ENCODE results near the gene AMOTL1. TPM values are rescaled to one million over a fixed set of nuclear protein-coding genes. Genes with fewer than 3 reads are reported as not detected.

AMOTL1 gene
- total RNA-seq, 2 donors from 2014 or later: 0.25 to 2.0 TPM

DNA sequence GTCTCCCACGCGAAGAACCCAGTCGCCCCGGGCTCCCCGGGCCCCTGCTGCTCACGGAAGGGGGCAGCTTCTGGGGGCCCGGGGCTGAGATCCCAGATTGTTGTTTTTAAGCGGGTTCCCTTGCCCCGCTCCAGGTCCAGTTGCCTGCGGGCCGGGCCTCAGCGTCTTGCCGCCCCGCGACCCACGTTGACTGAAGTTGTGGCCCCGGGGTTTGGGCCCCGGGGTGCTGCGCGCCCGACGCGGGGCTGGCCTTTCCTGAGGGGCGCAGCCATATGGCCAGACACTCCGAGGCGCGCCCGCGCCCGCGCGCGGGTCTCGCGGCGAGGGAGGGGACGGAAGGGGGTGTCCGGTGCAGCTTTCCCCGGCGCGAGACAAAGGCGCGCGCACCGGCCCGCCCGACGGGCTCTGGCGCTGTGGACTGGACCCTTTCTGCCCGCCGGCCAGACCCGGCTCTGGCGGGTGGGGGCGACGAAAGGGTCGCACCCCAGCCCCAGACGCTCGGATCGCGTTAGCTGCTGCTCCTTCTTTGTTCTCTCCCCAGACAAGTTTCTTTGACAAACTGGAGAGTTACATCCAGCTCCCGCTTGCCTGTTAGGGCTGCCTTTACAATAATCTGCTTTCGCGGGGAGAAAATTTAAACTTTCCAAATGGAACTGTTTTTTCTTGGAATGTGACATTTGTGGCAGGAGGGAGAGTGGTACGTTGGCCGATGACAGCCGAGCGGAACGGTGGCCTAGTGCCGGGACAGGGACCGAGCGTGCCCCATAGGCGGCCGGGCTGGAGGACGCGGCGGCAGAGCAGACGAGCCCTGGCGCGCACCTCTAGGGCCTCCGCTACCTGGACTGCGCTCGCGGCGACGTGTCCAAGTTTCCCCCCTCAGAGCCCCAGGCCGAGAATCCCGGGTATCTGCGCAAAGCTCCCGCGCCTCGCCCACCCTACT lies 716 bp downstream of the AMOTL1 start:
- no peak overlapping the region for H3K27ac Mint-ChIP-seq
- no peaks in the 10 kb centered on the region for H3K36me3 Mint-ChIP-seq (ENCODE audit: low read depth)
- no peaks in the 10 kb centered on the region for H3K9me3 ChIP-seq (ENCODE audit: control insufficient read depth, low read length, poor library complexity, severe bottlenecking)
- DNase-seq: no peak
- H3K4me3 Mint-ChIP-seq: peak overlapping the region; percentile 69
- ATAC-seq: no peak
- H3K27me3 Mint-ChIP-seq: peaks cover 53% of the 10 kb centered on the region
- peaks cover 2% of the 10 kb centered on the region for H3K4me1 Mint-ChIP-seq

DNA sequence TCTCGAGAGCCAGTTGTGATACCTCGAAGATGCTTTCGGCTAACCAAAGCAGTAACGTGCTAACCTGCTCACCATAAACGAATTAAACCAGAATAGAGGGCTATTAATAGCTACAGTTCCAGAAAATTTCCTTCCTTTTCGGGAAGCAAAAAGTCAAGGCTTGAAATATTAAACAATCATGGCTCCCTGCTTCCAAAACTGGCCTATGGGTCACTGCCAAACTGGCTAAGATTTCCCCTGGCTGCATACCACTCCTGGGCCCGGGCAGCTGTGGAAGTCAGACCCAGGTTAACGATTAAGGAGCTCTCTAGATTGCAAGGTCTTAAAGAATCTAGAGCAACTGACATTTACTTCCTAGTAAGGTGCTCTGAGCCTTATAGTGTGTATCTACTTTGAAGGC lies 1.7 kb downstream of the AMOTL1 start:
- no peak for ATAC-seq
- H3K4me3 Mint-ChIP-seq: no peak overlapping the region
- no peaks in the 10 kb centered on the region for H3K9me3 ChIP-seq (ENCODE audit: control insufficient read depth, low read length, poor library complexity, severe bottlenecking)
- H3K27me3 Mint-ChIP-seq: peaks cover 52% of the 10 kb centered on the region
- no peaks in the 10 kb centered on the region for H3K36me3 Mint-ChIP-seq (ENCODE audit: low read depth)
- DNase-seq: no peak
- H3K27ac Mint-ChIP-seq: no peak overlapping the region
- H3K4me1 Mint-ChIP-seq: peaks cover 2% of the 10 kb centered on the region

DNA sequence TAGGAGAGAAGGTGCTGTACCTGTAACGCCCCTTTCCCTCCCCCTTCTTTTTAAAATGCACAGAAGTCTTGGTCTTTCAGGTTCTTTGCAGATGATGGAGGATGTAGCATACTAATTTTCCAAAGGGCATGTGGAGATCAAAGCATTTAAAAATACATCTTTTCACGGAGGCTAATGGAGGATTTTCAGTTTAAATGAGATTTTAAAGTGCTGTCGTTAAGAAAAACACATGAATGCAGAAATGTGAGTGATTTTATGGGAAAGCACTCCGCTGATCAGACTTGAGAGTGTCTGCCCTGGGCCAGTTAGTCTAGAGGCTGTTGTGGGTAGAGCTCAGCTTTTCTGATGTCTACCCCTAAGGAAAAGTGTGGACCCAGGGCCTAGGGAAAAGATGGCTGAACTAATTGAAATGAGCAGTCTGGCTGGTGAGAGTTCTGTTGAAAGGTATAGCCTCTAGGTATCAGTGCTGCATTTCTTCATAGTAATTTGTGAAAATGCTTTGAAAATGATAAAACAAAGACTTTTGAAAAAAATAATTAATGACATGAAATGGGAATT lies 2.5 kb downstream of the AMOTL1 start:
- H3K27me3 Mint-ChIP-seq: peaks cover 54% of the 10 kb centered on the region
- H3K4me1 Mint-ChIP-seq: peaks cover 2% of the 10 kb centered on the region
- ATAC-seq: no peak
- no peak for DNase-seq
- H3K9me3 ChIP-seq (ENCODE audit: control insufficient read depth, low read length, poor library complexity, severe bottlenecking): no peaks in the 10 kb centered on the region
- no peaks in the 10 kb centered on the region for H3K36me3 Mint-ChIP-seq (ENCODE audit: low read depth)
- no peak overlapping the region for H3K27ac Mint-ChIP-seq
- H3K4me3 Mint-ChIP-seq: no peak overlapping the region

DNA sequence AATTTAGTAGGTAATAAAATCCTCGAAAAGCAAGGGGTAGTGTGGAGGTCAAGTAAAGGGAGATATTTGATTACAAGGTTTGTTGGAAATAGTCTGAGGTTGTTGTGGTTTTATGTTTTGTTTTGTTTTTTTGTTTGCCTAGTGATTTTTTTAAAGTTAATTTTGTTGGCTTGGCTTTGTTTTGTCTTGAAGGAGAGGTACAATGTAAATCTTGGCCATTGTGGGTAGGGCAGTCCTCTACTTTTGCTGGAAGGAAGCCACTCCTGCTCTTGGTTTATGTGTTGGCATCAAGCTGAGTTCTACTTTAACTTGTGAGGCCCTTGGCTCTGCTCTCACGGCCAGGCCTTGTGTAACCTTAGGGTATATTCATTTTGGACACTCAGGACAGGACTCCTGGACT lies 3.2 kb downstream of the AMOTL1 start:
- no peak overlapping the region for H3K27ac Mint-ChIP-seq
- no peak overlapping the region for H3K4me3 Mint-ChIP-seq
- H3K27me3 Mint-ChIP-seq: peaks cover 61% of the 10 kb centered on the region
- no peaks in the 10 kb centered on the region for H3K36me3 Mint-ChIP-seq (ENCODE audit: low read depth)
- peaks cover 2% of the 10 kb centered on the region for H3K4me1 Mint-ChIP-seq
- ATAC-seq (no peak), DNase-seq (no peak)
- H3K9me3 ChIP-seq (ENCODE audit: control insufficient read depth, low read length, poor library complexity, severe bottlenecking): no peaks in the 10 kb centered on the region

DNA sequence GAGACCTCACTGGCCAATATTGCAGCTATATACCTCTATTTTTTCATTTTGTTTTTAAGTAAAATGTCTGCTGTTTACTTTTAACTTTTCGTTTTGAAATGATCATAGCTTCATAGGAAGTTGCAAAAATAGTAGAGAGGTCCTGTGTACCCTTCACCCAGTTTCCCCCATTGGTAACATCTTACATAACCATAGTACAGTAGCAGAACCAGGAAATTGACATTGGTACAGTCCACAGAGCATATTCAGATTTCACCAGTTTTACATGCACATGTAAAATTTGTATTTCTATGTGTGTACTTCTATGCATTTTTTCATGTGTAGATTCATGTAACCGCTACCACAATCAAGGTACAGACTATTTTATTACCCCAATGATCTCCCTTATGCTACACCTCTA lies 3.8 kb downstream of the AMOTL1 start:
- ATAC-seq (no peak), DNase-seq (no peak)
- Mint-ChIP-seq H3K4me3 (no peak overlapping the region), H3K4me1 (peaks cover 2% of the 10 kb centered on the region), H3K27me3 (peaks cover 67% of the 10 kb centered on the region), H3K36me3 (ENCODE audit: low read depth) (no peaks in the 10 kb centered on the region), H3K27ac (no peak overlapping the region)
- H3K9me3 ChIP-seq (ENCODE audit: control insufficient read depth, low read length, poor library complexity, severe bottlenecking): no peaks in the 10 kb centered on the region

DNA sequence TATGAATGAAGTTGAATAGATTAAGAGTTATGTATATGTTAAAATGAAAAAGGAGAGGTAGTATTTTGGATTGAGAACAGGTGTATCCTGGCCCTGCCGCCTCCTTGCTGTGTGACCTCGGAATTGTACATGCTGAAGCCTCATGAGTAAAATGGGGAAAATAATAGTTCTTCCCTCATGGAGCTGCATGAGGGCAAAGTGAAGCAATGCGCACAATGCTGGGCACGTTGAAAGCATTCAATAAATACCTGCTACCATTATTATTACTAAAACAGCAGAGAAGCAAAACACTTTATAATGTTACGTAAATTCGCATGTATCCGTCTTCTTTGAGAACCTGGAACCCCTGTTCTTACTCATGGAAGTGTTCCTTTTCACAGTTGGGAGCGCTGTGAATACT lies 5.7 kb downstream of the AMOTL1 start:
- ATAC-seq (no peak), DNase-seq (no peak)
- peaks cover 2% of the 10 kb centered on the region for H3K4me1 Mint-ChIP-seq
- H3K36me3 Mint-ChIP-seq (ENCODE audit: low read depth): no peaks in the 10 kb centered on the region
- H3K27me3 Mint-ChIP-seq: peaks cover 79% of the 10 kb centered on the region
- H3K9me3 ChIP-seq (ENCODE audit: control insufficient read depth, low read length, poor library complexity, severe bottlenecking): no peaks in the 10 kb centered on the region
- H3K4me3 Mint-ChIP-seq: no peak overlapping the region
- H3K27ac Mint-ChIP-seq: no peak overlapping the region

DNA sequence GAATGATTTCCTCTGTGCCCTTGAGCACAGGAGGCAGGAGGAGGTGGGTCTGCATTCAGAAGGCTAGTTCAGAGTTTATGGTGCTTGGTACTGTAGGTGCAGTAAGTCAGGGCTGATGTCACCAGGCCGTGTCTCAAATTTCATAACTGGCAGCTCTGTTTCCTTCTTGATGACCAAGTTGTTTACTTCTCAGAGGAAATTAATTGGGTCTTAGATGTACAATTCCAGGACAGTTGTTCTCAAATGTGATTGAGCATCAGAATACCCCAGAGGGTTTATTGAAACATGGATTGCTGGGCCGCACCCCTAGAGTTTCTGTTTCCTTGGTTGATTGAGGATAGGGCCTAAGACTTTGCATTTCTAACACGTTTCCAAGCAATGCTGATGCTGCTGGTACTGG lies 6.2 kb downstream of the AMOTL1 start:
- no peaks in the 10 kb centered on the region for H3K36me3 Mint-ChIP-seq (ENCODE audit: low read depth)
- H3K27me3 Mint-ChIP-seq: peaks cover 81% of the 10 kb centered on the region
- no peak for ATAC-seq
- H3K4me3 Mint-ChIP-seq: no peak overlapping the region
- H3K9me3 ChIP-seq (ENCODE audit: control insufficient read depth, low read length, poor library complexity, severe bottlenecking): no peaks in the 10 kb centered on the region
- DNase-seq: no peak
- no peak overlapping the region for H3K27ac Mint-ChIP-seq
- no peaks in the 10 kb centered on the region for H3K4me1 Mint-ChIP-seq

DNA sequence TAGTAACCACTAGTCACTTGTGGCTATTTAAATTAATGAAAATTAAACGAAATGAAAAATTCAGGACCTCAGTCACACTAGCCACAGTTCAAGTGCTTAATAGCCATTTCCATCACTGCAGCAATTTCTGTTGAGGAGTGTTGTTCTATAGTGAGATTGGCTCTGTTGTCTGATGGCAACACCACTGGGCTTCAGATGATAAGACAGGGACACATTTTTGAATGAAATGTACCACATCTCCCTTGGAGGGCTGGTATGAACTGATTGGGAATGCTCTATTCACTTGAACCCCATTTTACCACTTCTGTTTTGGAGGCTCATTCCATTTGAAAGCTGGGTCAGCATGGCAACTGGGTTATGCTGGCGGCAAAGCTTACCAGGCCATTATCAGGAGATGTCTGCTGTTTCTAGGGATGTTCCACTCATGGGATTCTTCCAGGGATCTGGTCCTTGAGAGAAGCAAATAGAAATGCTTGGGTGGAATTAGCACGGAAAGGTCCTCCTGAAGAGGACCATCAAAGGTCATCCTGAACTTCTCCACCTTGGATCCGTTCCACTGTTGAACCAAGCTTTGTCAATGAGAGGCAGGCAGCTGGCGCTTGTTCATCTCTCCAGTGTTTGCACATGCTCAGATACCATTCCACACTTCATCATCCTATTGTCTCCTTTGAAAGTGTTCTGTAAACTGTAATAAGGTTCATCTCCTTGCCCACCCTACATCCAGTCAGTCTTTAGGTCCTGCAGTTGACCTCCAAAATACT lies 7.6 kb downstream of the AMOTL1 start:
- Mint-ChIP-seq H3K4me1 (peaks cover 5% of the 10 kb centered on the region), H3K27me3 (peaks cover 69% of the 10 kb centered on the region), H3K36me3 (ENCODE audit: low read depth) (no peaks in the 10 kb centered on the region), H3K4me3 (no peak overlapping the region), H3K27ac (no peak overlapping the region)
- ATAC-seq: no peak
- DNase-seq: no peak
- H3K9me3 ChIP-seq (ENCODE audit: control insufficient read depth, low read length, poor library complexity, severe bottlenecking): no peaks in the 10 kb centered on the region

DNA sequence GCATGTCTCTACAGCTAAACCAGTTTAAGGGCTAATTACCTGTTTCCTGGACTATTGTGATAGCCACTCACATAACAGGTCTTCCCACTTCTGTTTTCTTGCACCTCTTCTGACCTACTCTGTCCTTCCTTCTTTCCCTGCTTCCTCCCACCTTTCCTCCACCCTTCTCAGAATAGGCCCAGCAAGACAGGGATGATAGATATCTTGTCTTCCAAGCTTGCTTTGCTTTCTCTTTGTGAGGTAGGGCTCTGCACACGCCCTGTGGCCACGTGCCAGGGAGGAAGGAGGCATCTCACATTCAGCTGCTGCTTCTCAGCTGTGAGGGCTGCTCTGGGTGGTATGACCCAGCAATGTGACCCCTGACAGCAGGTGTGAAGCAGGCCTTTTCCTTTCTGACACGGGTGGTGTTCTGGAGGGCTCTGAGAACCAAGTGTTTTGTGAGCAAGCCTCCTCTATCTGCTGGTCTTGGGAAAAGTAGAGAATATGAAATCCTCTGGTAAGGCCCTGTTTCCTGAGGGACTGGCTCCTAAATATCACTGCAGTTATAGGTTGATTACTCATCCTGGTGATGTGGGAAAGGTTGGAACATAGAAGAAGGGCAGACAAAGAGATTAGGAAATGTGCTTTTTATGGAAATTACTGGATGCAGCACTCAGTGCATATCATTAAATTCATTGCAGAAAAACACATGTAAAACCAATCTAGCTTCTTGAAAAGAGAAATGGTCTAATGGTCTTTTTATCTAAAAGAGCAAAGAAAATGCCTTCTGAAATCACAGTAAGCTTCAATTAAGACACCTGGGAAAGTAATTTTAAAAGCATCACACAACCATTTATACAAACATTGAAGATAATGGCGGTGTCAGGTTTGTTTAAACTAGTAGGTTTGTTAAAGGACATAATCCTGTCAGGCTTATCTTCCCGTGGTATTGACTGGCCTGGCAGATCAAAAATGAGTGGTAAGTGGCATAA lies 8.5 kb downstream of the AMOTL1 start:
- no peak for ATAC-seq
- peaks cover 7% of the 10 kb centered on the region for H3K4me1 Mint-ChIP-seq
- H3K4me3 Mint-ChIP-seq: no peak overlapping the region
- no peak overlapping the region for H3K27ac Mint-ChIP-seq
- no peaks in the 10 kb centered on the region for H3K36me3 Mint-ChIP-seq (ENCODE audit: low read depth)
- peaks cover 60% of the 10 kb centered on the region for H3K27me3 Mint-ChIP-seq
- DNase-seq: no peak
- H3K9me3 ChIP-seq (ENCODE audit: control insufficient read depth, low read length, poor library complexity, severe bottlenecking): no peaks in the 10 kb centered on the region

DNA sequence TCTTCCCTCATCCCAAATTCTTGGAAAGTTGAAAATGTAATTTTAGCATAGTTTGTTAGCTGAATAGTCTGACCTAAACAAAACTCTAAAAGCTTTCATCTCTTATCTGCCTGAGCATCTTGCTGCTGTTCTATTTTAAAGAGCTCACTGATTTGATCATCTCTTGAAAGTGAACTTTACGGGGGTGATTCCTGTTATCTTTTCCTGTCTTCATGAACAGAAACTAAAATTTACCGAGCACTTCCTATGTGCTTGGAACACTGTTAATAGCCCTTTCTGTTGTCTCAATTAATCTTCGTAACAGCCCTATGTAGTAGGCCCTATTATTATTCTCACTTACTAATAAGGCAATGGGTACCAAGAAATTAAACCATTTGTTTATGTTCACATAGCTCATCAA lies 12.3 kb downstream of the AMOTL1 start:
- Mint-ChIP-seq H3K4me3 (peak overlapping the region; percentile 28), H3K36me3 (ENCODE audit: low read depth) (no peaks in the 10 kb centered on the region), H3K27ac (no peak overlapping the region), H3K4me1 (peaks cover 7% of the 10 kb centered on the region), H3K27me3 (peaks cover 54% of the 10 kb centered on the region)
- ATAC-seq: no peak
- no peak for DNase-seq
- H3K9me3 ChIP-seq (ENCODE audit: control insufficient read depth, low read length, poor library complexity, severe bottlenecking): no peaks in the 10 kb centered on the region

DNA sequence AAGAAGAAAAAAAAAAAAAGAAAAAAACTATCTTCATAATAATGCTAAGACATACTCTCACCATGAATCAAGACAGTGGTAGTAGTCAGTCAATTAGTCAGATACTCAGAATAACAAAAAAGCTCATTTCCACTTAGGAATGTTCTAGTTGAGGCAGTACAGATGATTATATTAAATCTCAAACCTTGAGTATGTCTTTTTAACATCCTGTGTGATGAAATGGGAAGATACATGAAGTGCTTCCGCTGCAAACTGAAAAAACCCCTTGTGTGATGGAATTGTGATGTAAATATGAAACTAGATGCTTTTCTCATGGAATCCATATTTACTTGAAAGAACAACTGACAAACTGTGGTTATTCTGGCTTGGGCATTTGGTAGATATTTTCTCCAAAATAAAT lies 13.7 kb downstream of the AMOTL1 start:
- Mint-ChIP-seq H3K27me3 (peaks cover 45% of the 10 kb centered on the region), H3K27ac (no peak overlapping the region), H3K36me3 (ENCODE audit: low read depth) (no peaks in the 10 kb centered on the region), H3K4me3 (no peak overlapping the region), H3K4me1 (peaks cover 7% of the 10 kb centered on the region)
- no peak for DNase-seq
- no peak for ATAC-seq
- no peaks in the 10 kb centered on the region for H3K9me3 ChIP-seq (ENCODE audit: control insufficient read depth, low read length, poor library complexity, severe bottlenecking)

DNA sequence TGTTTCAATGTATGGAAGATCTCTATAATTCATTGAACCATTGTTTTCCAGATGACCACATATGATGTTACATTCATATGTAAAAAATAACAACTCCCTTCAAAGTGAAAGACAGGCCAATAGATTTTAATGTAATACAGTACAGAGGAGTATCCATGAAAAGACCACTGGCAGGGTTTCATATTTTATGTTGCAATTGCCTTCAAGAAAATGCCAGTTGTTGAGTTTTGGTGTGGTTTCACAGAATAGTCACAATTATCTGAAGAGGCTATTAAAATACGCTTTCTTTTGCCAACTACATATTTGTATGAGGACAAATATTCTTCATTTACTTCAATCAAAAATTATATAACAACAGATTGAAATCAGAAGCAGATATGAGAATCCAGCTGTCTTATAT lies 14.3 kb downstream of the AMOTL1 start:
- no peaks in the 10 kb centered on the region for H3K36me3 Mint-ChIP-seq (ENCODE audit: low read depth)
- H3K9me3 ChIP-seq (ENCODE audit: control insufficient read depth, low read length, poor library complexity, severe bottlenecking): no peaks in the 10 kb centered on the region
- no peak overlapping the region for H3K27ac Mint-ChIP-seq
- H3K4me1 Mint-ChIP-seq: peaks cover 7% of the 10 kb centered on the region
- peaks cover 43% of the 10 kb centered on the region for H3K27me3 Mint-ChIP-seq
- no peak overlapping the region for H3K4me3 Mint-ChIP-seq
- ATAC-seq: no peak
- no peak for DNase-seq
